ENCODE results near the gene DRC7.
"Not testable (repeated sequence)": the region's sequence is repeated elsewhere in the genome, so short reads cannot be mapped to it uniquely, and the experiment has no call there.

DRC7 gene

DNA sequence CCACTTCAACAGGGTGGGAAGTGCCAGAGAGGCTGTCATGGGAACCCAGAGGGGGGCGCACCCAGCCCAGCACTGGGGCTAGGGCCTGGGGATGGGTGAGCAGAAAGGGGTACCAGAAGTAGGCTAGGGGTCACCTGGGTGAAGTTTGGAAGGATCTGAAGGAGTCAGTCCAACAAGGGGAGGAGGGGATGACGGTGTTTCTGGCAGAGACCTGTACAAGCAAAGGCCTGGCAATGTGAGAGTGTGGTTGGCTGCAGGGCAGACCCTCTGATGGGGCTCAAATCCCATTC is 27.5 kb downstream of the DRC7 start:
- DNase-seq = no peak

GRCh38 chr16:57722651-57723050 is 28.0 kb downstream of the DRC7 start:
- DNase-seq = no peak

DNA sequence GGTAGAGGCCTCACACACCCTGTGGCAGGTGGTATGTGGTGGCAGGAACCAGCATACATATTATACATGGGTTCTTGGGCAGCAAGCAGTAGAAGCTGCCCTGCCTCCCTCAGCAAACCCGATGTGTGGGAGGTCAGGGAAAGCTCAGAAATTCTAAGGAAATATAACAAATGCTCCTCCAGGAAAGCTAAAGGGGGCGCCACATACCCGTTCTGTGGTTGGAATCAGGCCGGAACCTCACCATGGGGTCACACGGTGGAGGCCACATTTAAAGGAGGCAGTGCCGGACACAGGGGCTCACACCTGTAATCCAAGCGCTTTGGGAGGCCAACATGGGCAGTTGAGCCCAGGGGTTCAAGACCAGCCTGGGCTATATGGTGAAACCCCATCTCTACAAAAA is 28.6 kb downstream of the DRC7 start:
- DNase-seq = no peak

DNA sequence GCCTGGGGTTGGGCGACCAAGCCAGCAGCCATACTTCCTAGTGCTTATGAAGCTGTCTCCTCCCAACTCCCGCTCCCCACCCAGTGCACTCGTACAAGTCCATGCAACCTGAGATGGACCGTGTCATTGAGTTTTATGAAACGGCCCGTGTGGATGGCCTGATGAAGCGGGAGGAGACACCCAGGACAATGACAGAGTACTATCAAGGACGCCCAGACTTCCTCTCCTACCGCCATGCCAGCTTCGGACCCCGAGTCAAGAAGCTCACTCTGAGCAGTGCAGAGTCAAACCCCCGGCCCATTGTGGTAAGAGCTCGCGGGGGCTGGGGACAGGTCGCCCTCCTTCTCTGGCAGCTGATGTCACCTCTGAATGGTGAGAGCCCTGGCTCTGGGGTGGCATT is 29.9 kb downstream of the DRC7 start:
- no peak for DNase-seq

DNA sequence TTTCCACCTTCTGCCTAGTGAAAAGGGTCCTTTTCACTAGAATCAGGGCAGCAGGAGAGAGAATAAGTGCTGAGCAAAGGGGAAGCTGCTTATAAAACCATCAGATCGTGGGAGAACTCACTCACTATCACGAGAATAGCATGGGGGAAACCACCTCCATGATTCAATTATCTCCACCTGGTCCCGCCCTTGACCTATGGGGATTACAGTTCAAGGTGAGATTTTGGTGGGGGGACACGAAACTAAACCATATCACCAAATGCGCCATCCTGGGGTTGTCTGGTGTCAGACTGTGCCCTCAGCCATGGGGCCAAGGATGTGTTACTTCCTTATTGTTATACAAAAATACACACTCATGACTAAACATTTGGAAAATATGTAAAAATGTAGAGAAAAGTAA is 30.5 kb downstream of the DRC7 start:
- DNase-seq = no peak

DNA sequence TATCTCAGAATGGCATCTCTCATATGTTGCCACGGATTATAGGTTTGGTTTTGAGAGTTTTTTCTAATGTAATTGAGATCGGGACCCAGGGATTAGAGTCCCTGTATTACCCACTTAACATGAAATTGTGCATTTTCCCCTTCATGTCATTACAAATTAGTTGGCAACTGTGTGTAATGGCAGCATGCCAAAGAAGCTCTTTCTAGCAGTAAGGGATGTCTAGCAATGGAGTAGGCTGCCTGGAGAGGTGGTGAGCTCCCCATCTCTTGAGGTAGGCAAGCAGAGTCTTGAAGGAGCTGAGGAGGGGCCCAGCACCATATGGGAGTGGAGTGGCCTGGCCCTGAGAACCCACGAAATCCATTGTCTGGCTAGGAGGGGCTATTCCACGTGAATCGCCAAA is 30.9 kb downstream of the DRC7 start:
- DNase-seq = no peak

- DNase-seq = no peak
Measured at GRCh38 chr16:57725976-57726375, 31.4 kb downstream of the DRC7 start.

GRCh38 chr16:57726433-57726947 is 31.9 kb downstream of the DRC7 start:
- DNase-seq = no peak

- DNase-seq = no peak
Measured at GRCh38 chr16:57727610-57728009, 33.0 kb downstream of the DRC7 start.

GRCh38 chr16:57728336-57729181 is 34.0 kb downstream of the DRC7 start:
- no peak for DNase-seq

DNA sequence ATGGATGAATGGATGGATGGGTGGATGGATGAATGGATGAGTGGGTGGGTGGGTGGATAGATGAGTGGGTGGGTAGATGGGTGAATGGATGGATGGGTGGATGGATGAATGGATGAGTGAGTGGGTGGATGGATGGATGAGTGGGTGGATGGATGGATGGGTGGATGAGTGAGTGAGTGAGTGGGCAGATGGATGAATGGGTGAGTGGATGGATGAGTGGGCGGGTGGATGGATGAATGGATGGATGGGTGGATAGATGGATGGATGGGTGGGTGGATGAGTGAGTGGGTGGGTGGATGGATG is 34.5 kb downstream of the DRC7 start:
- DNase-seq = no peak

- not testable (repeated sequence) for DNase-seq
Measured at GRCh38 chr16:57729852-57730251, 35.2 kb downstream of the DRC7 start.

- no peak for DNase-seq
Measured at GRCh38 chr16:57730771-57731730, 36.4 kb downstream of the DRC7 start.

GRCh38 chr16:57732037-57732436 is 37.4 kb downstream of the DRC7 start:
- no peak for DNase-seq

DNA sequence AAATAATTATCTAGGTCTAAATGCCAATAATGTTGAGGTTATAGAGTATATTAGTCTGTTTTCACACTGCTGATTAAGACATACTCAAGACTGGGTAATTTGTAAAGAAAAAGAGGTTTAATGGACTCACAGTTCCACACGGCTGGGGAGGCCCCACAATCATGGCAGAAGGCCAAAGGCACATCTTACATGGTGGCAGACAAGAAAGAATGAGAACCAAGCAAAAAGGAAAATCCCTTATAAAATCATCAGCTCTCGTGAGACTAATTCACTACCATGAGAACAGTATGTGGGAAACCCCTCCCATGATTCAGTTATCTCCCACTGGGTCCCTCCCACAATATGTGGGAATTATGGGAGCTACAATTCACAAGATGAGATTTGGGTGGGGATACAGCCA is 38.1 kb downstream of the DRC7 start:
- DNase-seq = no peak

- no peak for DNase-seq
Measured at GRCh38 chr16:57734308-57734924, 39.8 kb downstream of the DRC7 start.

GRCh38 chr16:57734925-57735754 is 40.5 kb downstream of the DRC7 start:
- DNase-seq = peak; percentile 99

GRCh38 chr16:57735755-57736418 is 41.3 kb downstream of the DRC7 start, which contains the start of gene KATNB1:
Gene KATNB1 (plus strand): TSS chr16:57735770. CDS start chr16:57737244, 1,474 bp downstream.
- DNase-seq = no peak

DNA sequence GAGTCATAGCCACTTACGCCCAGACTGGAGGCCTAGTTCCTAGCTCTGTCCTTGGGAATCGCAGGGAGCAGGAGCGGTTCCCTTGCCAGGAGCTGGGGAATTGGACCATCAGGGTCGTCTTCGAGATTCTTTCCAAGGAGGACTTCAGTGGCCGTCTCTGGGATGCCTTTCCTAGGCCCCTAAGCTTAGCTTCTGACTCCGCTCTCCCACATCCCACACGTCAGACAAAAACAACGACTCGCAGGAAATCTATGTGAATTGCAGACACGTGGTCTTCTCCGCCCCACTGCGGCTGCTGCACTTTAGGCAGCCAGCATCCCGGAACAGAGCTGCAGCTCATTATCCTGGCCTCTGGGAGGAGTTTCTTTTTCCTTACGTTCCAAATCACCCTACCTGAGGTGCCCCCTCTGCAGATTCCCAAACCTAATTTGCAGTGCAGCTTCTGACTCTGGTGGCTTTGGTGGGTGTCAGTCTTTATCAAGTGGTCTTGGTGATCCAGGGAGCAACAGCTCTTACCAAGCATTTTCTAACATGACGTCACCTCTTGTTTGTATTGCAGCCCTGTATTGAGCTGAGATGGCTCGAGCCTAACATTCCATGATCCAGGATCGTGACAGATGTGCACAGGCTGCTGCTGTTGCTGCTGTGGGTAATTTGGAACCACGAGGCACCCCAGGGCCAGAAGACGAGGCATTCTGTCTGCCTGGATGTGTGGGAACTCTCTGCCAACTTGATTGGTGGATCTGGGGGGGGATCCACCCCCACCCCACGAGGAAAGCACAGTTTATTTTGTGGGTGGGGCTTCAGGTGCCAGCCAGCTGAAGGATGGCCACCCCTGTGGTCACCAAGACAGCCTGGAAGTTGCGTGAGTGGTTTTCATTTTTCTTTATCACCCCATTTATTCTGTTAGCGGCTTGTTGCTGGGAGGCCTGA is 42.1 kb downstream of the DRC7 start:
- DNase-seq = peak; percentile 40

GRCh38 chr16:57738844-57739243 is 44.2 kb downstream of the DRC7 start:
- DNase-seq = no peak
